Retinal pigment epithelial cell (primary cell): ENCODE results near the gene CNBD2.

Experiments used
- DNase-seq: peaks from one replicate; pipeline ENCODE4 v3.0.0-alpha.2; 2010; ENCODE audit warnings: low read depth
- H3K4me3 ChIP-seq: 2 replicates; pipeline ENCODE4 v1.5.1; 2011; ENCODE audit warnings: mild to moderate bottlenecking, low read length, control low read depth, moderate library complexity
- CTCF ChIP-seq: conservative IDR thresholded peaks from 2 replicates; pipeline ENCODE4 v1.5.1; 2011; ENCODE audit warnings: low read depth, low read length, control low read depth, inconsistent platforms

The CNBD2 gene

GRCh38 chr20:36055145-36055544 lies 86.8 kb downstream of the CNBD2 start:
- DNase-seq = no peak
- TF ChIP-seq CTCF = no peak
- H3K4me3 ChIP-seq = no peak overlapping the region

- H3K4me3 ChIP-seq = no peak overlapping the region
- TF ChIP-seq CTCF = no peak
- no peak for DNase-seq
Observed at GRCh38 chr20:36060676-36061075, 92.3 kb downstream of the CNBD2 start.

GRCh38 chr20:36061754-36062153 lies 93.4 kb downstream of the CNBD2 start:
- H3K4me3 ChIP-seq = no peak overlapping the region
- TF ChIP-seq CTCF = no peak

GRCh38 chr20:36062799-36063198 lies 94.4 kb downstream of the CNBD2 start:
- no peak for TF ChIP-seq CTCF
- DNase-seq = no peak
- H3K4me3 ChIP-seq = no peak overlapping the region

More at GRCh38 chr20:36061754-36062153, 93.4 kb downstream of the CNBD2 start:
- no peak for DNase-seq

GRCh38 chr20:36063916-36064657 lies 95.7 kb downstream of the CNBD2 start:
- H3K4me3 ChIP-seq = peak overlapping the region; percentile 62
- no peak for DNase-seq
- TF ChIP-seq CTCF = no peak

GRCh38 chr20:36064658-36065426 lies 96.5 kb downstream of the CNBD2 start:
- peak overlapping the region; percentile 62 for H3K4me3 ChIP-seq
- DNase-seq = peak; percentile 38
- TF ChIP-seq CTCF = no peak
